GM18507 (cell line): ENCODE results near the gene IFNGR1.

Source experiments
- DNase-seq: peaks from one replicate; pipeline ENCODE4 v3.0.0; 2011; ENCODE audit warnings: low read depth; ENCODE audit not compliant: insufficient read length; ENCODE audit errors: extremely low spot score
- FAIRE-seq: peaks from 2 replicates; lab custom pipeline; 2011; peaks lifted over from hg19 to GRCh38; lab: Jason Lieb, UNC

IFNGR1 gene

DNA sequence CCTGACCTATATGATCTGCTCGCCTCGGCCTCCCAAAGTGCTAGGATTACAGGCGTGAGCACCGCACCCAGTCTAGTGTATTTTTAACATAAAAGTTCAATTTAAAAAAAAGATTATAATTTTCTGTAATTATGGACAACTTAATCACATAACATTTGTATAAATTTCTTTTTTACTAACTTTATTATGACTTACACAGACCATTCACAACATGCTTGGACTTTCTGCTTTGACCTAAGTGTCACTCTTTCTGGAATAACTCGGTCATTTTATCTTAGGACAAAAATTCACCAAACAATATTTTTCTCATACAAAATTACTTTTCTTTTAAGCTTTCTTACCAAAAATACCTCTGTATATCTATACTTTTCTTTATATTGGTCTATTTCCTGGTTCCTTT lies 30.3 kb downstream of the IFNGR1 start:
- DNase-seq: no peak
- no peak for FAIRE-seq

DNA sequence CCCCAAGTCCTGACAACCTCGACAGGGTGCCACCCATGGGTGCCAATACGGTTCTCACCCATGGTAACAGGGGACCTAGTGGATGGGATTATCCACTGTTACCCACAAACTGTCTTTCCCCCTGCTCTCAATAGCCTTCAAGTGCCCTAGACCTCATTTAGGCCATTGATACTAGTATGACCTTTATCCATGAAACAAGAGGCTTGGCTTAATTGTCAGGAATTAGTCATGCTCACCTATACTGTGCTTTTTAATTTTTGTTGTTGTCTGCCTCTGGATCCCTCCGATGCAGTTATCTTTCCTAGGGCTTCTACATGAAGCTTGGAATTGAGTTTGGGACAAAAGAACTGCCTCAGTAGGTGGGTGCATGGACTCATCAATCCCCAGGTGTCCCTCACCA lies 33.9 kb downstream of the IFNGR1 start:
- no peak for DNase-seq
- no peak for FAIRE-seq

DNA sequence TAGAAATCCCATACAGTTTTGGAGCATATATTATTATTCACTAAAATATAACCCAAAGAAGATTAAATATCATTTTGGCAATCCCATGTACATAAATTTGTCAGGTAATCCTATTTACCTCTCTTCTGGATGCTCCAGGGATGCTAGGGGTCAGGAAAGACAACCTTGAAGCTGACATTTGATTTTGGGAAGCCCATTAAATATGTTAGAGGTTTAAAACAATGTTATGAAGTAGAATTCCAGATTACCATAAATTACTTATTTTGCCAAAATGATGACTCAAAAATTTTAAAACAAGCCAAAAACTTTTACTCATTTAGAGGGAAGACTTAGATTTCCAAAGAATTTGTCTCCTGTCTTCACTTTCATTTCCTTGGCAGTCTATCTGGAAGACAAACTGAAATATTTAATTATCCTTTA lies 36.5 kb downstream of the IFNGR1 start:
- DNase-seq (no peak), FAIRE-seq (no peak)

GRCh38 chr6:137181891-137182653 lies 37.1 kb downstream of the IFNGR1 start:
- FAIRE-seq (no peak), DNase-seq (no peak)

DNA sequence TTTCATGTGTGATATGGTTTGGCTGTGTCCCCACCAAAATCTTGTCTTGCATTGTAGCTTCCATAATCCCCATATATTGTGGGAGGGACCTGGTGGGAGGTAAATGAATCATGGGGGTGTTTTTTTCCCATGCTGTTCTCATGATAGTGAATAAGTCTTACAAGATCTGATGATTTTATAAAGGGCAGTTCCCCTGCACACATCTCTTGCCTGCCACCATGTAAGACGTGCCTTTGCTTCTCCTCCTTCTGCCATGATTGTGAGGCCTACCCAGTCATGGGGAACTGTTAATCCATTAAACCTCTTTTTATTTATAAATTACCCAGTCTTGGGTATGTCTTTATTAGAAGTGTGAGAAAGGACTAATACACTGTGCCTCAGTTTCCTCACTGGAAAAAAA lies 41.6 kb downstream of the IFNGR1 start:
- no peak for DNase-seq
- FAIRE-seq: no peak

- FAIRE-seq: no peak
Measured at GRCh38 chr6:137176729-137177128, 42.5 kb downstream of the IFNGR1 start.

DNA sequence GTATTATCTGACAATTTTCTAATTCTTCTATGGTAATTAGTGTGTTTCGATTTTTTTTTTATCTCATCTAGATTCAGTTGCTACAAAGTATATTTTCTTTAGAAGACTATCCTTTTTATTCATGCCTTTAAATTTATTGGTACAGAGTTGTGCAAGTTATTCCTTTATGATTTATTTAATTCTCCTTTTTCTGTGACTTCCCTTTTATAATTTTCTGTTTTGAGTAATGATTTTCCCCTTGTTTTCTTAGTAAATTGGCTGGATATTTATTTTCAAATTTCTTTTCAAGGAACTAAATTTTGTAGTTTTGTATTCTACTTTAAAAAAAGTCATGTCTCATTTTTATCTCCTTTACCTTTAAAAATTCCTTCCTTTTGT lies 43.3 kb downstream of the IFNGR1 start:
- DNase-seq (no peak), FAIRE-seq (no peak)

More at GRCh38 chr6:137176729-137177128, 42.5 kb downstream of the IFNGR1 start:
- DNase-seq: no peak

GRCh38 chr6:137175157-137175867 lies 43.9 kb downstream of the IFNGR1 start:
- DNase-seq (no peak), FAIRE-seq (no peak)

GRCh38 chr6:137173501-137173900 lies 45.7 kb downstream of the IFNGR1 start, which contains the start of gene IL22RA2:
TSS of gene IL22RA2 (minus strand) at chr6:137173644. CDS start at chr6:137161749, 11,895 bp downstream.
- DNase-seq: no peak
- no peak for FAIRE-seq

GRCh38 chr6:137172734-137173431 lies 46.3 kb downstream of the IFNGR1 start:
- DNase-seq (no peak), FAIRE-seq (no peak)

- DNase-seq: no peak
- peak; percentile 75 for FAIRE-seq
Measured at GRCh38 chr6:137171824-137172733, 47.1 kb downstream of the IFNGR1 start.

- no peak for FAIRE-seq
- no peak for DNase-seq
Measured at GRCh38 chr6:137171053-137171374, 48.2 kb downstream of the IFNGR1 start.

- no peak for DNase-seq
- no peak for FAIRE-seq
Measured at GRCh38 chr6:137170266-137171052, 48.7 kb downstream of the IFNGR1 start.

DNA sequence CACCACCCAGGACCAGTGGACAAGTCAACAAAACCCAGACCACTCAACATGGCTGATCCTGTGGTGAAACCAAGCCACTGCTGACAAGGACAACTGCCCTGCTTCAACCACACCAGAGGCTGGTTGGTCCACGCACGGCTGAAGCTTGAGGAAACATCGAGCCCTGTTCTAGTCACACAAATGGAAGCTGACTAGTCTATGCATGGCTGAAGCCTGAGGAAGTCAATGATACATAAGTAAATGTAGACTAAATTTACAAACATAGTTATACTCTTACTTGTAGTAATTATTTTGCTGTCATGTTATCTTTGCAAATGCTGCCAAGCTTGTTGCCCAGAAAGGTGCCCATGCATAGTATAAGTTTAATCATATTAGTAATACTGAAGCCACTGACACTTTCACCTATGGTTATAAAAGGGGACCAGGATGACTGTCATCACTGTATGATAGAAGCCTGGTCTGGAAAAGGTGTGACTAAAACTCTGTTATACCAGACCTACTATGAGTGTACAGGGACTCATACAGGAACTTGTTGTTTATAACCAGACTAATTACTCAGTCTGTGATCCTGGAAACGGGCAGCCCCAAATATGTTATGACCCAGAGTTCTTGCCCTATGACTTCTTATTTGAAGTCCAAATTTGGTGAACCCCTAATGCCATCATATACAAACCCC lies 51.3 kb downstream of the IFNGR1 start:
- DNase-seq (no peak), FAIRE-seq (peak; percentile 29)

- no peak for FAIRE-seq
- DNase-seq: no peak
Measured at GRCh38 chr6:137166247-137167098, 52.7 kb downstream of the IFNGR1 start.

GRCh38 chr6:137165375-137166246 lies 53.6 kb downstream of the IFNGR1 start:
- DNase-seq (no peak), FAIRE-seq (peak; percentile 94)
